ENCODE data around the gene ELMOD3.

Gene ELMOD3

DNA sequence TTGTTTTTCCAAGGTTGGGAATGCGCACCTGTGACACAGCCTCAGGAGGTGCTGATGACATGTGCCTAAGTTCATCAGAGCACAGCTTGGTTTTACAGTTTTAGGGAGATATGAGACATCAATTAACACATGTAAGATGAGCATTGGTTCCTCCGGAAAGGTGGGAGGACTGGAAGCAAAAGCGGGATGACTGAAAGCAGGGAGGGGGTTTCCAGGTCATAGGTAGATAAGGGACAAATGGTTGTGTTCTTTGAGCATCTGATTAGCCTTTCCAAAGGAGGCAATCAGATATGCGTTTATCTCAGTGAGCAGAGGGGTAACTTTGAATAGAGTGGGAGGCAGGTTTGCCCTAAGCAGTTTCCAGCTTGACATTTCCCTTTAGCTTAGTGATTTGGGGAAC is 29.3 kb downstream of the ELMOD3 start:
- Histone ChIP-seq H3K4ac (ENCODE audit: low read depth in 1 of 2, low read length in 2 of 2) (no peak overlapping the region), H2BK15ac (ENCODE audit: low read depth, poor library complexity, severe bottlenecking) (no peak overlapping the region), H3K18ac (ENCODE audit: low read depth in 1 of 2, low read length in 2 of 2) (no peak overlapping the region), H2AK5ac (ENCODE audit: low read length, severe bottlenecking) (no peak overlapping the region), H2BK120ac (ENCODE audit: low read depth, low read length) (no peak overlapping the region), H2BK12ac (ENCODE audit: low read length in 2 of 2) (no peak overlapping the region), H3K27ac (ENCODE audit: low read length, poor library complexity, severe bottlenecking) (no peak overlapping the region), H3K4me1 (ENCODE audit: control insufficient read depth, insufficient read depth, low read depth, low read length) (no peaks in the 10 kb centered on the region), H2BK5ac (ENCODE audit: low read depth, low read length, poor library complexity, severe bottlenecking) (no peak overlapping the region), H4K8ac (ENCODE audit: low read length) (no peak overlapping the region), H3K9me3 (ENCODE audit: control insufficient read depth, low read length) (peaks cover 8% of the 10 kb centered on the region), H3K27me3 (ENCODE audit: control insufficient read depth in 1 of 2, insufficient read depth in 1 of 2, low read length in 2 of 2) (no peaks in the 10 kb centered on the region), H3K79me1 (replicated peaks; ENCODE audit: low read length, poor library complexity, severe bottlenecking) (no peaks in the 10 kb centered on the region), H3K4me2 (ENCODE audit: low read length, poor library complexity, severe bottlenecking) (no peak overlapping the region), H3K36me3 (ENCODE audit: control insufficient read depth in 1 of 2, insufficient read depth in 2 of 2, low read depth in 1 of 2, low read length in 2 of 2) (peaks cover 26 to 74% of the 10 kb centered on the region in 2 experiments), H3K4me3 (ENCODE audit: insufficient read depth in 1 of 2, low read depth in 1 of 2, low read length in 2 of 2) (no peak overlapping the region), H3K14ac (ENCODE audit: low read length in 2 of 2) (no peak overlapping the region), H4K91ac (ENCODE audit: low read length) (no peak overlapping the region), H3K9ac (ENCODE audit: low read length) (no peak overlapping the region), H3K23ac (ENCODE audit: low read length in 2 of 2) (no peak overlapping the region), H2AFZ (ENCODE audit: low read depth, low read length) (no peak overlapping the region)
- no peak for DNase-seq
- WGBS: 64% methylated on average over 4 of the region's 4 CpGs

DNA sequence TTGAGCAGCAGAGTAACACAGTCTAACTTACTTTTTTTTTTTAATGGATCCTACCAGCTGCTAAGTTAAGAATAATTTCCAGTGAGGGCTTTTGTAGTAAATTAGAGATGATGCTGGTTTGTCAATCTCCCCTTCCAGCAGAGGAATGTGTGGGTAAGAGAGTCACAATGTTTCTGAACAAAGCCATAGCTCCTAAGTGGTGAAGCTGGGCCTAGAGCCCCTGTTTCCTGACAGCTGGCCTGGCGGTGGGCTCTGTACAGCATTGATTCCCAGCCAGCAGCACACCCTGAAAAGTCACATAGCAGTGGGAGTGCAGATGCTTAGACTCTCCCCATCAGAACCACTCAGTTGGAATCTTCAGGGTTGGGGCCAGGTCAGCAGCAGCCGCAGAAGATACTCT is 31.2 kb downstream of the ELMOD3 start:
- Histone ChIP-seq H3K27me3 (ENCODE audit: control insufficient read depth in 1 of 2, insufficient read depth in 1 of 2, low read length in 2 of 2) (no peaks in the 10 kb centered on the region), H2BK120ac (ENCODE audit: low read depth, low read length) (no peak overlapping the region), H3K4me2 (ENCODE audit: low read length, poor library complexity, severe bottlenecking) (no peak overlapping the region), H3K4ac (ENCODE audit: low read depth in 1 of 2, low read length in 2 of 2) (no peak overlapping the region), H2BK15ac (ENCODE audit: low read depth, poor library complexity, severe bottlenecking) (no peak overlapping the region), H2BK5ac (ENCODE audit: low read depth, low read length, poor library complexity, severe bottlenecking) (no peak overlapping the region), H2BK12ac (ENCODE audit: low read length in 2 of 2) (no peak overlapping the region), H4K91ac (ENCODE audit: low read length) (no peak overlapping the region), H3K27ac (ENCODE audit: low read length, poor library complexity, severe bottlenecking) (no peak overlapping the region), H4K8ac (ENCODE audit: low read length) (no peak overlapping the region), H3K36me3 (ENCODE audit: control insufficient read depth in 1 of 2, insufficient read depth in 2 of 2, low read depth in 1 of 2, low read length in 2 of 2) (peaks cover 38 to 76% of the 10 kb centered on the region in 2 experiments), H3K14ac (ENCODE audit: low read length in 2 of 2) (no peak overlapping the region), H3K23ac (ENCODE audit: low read length in 2 of 2) (no peak overlapping the region), H2AFZ (ENCODE audit: low read depth, low read length) (no peak overlapping the region), H3K4me1 (ENCODE audit: control insufficient read depth, insufficient read depth, low read depth, low read length) (no peaks in the 10 kb centered on the region), H3K9ac (ENCODE audit: low read length) (no peak overlapping the region), H3K18ac (ENCODE audit: low read depth in 1 of 2, low read length in 2 of 2) (no peak overlapping the region), H3K79me1 (replicated peaks; ENCODE audit: low read length, poor library complexity, severe bottlenecking) (no peaks in the 10 kb centered on the region), H3K9me3 (ENCODE audit: control insufficient read depth, low read length) (no peaks in the 10 kb centered on the region), H3K4me3 (ENCODE audit: insufficient read depth in 1 of 2, low read depth in 1 of 2, low read length in 2 of 2) (no peak overlapping the region), H2AK5ac (ENCODE audit: low read length, severe bottlenecking) (no peak overlapping the region)
- DNase-seq: no peak
- WGBS: 98% methylated on average over 2 of the region's 2 CpGs

DNA sequence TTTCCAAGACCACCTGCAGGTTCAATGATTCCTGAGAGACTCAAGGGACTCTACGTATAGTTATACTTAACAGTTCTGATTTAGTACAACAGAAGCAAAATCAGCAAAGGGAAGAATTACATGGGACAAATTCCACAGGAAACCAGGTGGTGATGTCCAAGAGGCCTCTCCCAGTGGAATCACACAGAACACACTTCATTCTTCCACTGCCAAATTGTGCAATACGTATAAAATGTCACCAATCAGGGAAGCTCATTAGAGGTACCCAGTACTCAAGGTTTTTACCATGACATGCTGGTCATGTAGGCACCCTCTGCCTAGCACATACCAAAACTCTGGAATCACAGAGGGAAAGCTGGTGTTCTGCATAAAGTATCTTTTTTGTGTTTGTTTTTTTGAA is 33.2 kb downstream of the ELMOD3 start:
- no peak overlapping the region for H2AFZ ChIP-seq (ENCODE audit: low read depth, low read length)
- no peak overlapping the region for H3K4me2 ChIP-seq (ENCODE audit: low read length, poor library complexity, severe bottlenecking)
- H3K27me3 ChIP-seq (ENCODE audit: control insufficient read depth in 1 of 2, insufficient read depth in 1 of 2, low read length in 2 of 2): no peaks in the 10 kb centered on the region
- no peak overlapping the region for H2BK120ac ChIP-seq (ENCODE audit: low read depth, low read length)
- H3K14ac ChIP-seq (ENCODE audit: low read length in 2 of 2): no peak overlapping the region
- no peak overlapping the region for H4K8ac ChIP-seq (ENCODE audit: low read length)
- no peak overlapping the region for H3K9ac ChIP-seq (ENCODE audit: low read length)
- no peak overlapping the region for H3K27ac ChIP-seq (ENCODE audit: low read length, poor library complexity, severe bottlenecking)
- H3K79me1 ChIP-seq (replicated peaks; ENCODE audit: low read length, poor library complexity, severe bottlenecking): no peaks in the 10 kb centered on the region
- H3K4me3 ChIP-seq (ENCODE audit: insufficient read depth in 1 of 2, low read depth in 1 of 2, low read length in 2 of 2): no peak overlapping the region
- no peaks in the 10 kb centered on the region for H3K9me3 ChIP-seq (ENCODE audit: control insufficient read depth, low read length)
- H2BK15ac ChIP-seq (ENCODE audit: low read depth, poor library complexity, severe bottlenecking): no peak overlapping the region
- no peak overlapping the region for H4K91ac ChIP-seq (ENCODE audit: low read length)
- H3K36me3 ChIP-seq (ENCODE audit: control insufficient read depth in 1 of 2, insufficient read depth in 2 of 2, low read depth in 1 of 2, low read length in 2 of 2): peaks cover 45 to 86% of the 10 kb centered on the region in 2 experiments
- WGBS: 100% methylated on average over 2 of the region's 2 CpGs
- H3K4me1 ChIP-seq (ENCODE audit: control insufficient read depth, insufficient read depth, low read depth, low read length): peaks cover 4% of the 10 kb centered on the region
- H2AK5ac ChIP-seq (ENCODE audit: low read length, severe bottlenecking): no peak overlapping the region
- no peak overlapping the region for H2BK5ac ChIP-seq (ENCODE audit: low read depth, low read length, poor library complexity, severe bottlenecking)
- H3K23ac ChIP-seq (ENCODE audit: low read length in 2 of 2): no peak overlapping the region
- no peak overlapping the region for H3K4ac ChIP-seq (ENCODE audit: low read depth in 1 of 2, low read length in 2 of 2)
- no peak overlapping the region for H3K18ac ChIP-seq (ENCODE audit: low read depth in 1 of 2, low read length in 2 of 2)
- no peak for DNase-seq
- H2BK12ac ChIP-seq (ENCODE audit: low read length in 2 of 2): no peak overlapping the region

DNA sequence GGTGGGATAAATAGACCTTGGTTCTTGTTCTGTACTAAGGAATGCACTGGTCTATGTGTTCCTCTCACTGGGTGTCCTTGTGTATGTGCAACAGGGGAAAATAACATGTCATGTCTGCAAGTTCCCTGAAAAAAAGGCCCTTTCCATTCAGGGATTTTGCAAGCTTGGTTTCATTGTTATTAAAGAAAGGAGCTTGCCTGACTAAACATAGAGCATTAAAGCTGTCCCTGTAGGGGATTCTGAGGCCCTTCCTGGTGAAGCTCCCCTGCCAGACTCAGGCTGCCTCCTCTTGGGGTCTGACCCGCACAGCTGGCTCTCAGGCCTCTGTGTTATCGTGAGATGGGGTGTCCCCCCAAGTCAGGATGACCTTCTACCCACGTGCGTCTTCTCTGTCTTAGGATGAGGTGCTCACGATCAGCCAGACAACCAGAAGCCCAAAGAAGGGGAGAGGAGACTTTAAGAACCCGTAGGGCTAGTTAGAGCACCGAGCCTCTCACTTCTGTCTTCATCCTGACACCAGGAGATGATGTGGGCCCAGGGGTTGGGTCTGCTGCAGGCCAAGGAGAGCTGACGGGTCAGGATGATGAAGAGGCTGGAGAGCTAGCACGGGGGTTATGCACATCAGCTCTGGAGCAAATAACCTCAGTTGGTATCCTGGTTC is 34.4 kb downstream of the ELMOD3 start:
- no peak overlapping the region for H3K4me3 ChIP-seq (ENCODE audit: insufficient read depth in 1 of 2, low read depth in 1 of 2, low read length in 2 of 2)
- H3K4ac ChIP-seq (ENCODE audit: low read depth in 1 of 2, low read length in 2 of 2): no peak overlapping the region
- no peak overlapping the region for H3K23ac ChIP-seq (ENCODE audit: low read length in 2 of 2)
- H2BK5ac ChIP-seq (ENCODE audit: low read depth, low read length, poor library complexity, severe bottlenecking): no peak overlapping the region
- no peak overlapping the region for H4K91ac ChIP-seq (ENCODE audit: low read length)
- no peaks in the 10 kb centered on the region for H3K9me3 ChIP-seq (ENCODE audit: control insufficient read depth, low read length)
- no peak overlapping the region for H3K4me2 ChIP-seq (ENCODE audit: low read length, poor library complexity, severe bottlenecking)
- no peak for DNase-seq
- no peaks in the 10 kb centered on the region for H3K79me1 ChIP-seq (replicated peaks; ENCODE audit: low read length, poor library complexity, severe bottlenecking)
- no peak overlapping the region for H2AK5ac ChIP-seq (ENCODE audit: low read length, severe bottlenecking)
- no peak overlapping the region for H2BK120ac ChIP-seq (ENCODE audit: low read depth, low read length)
- H4K8ac ChIP-seq (ENCODE audit: low read length): no peak overlapping the region
- no peak overlapping the region for H2BK15ac ChIP-seq (ENCODE audit: low read depth, poor library complexity, severe bottlenecking)
- H3K9ac ChIP-seq (ENCODE audit: low read length): no peak overlapping the region
- H3K27ac ChIP-seq (ENCODE audit: low read length, poor library complexity, severe bottlenecking): no peak overlapping the region
- H3K18ac ChIP-seq (ENCODE audit: low read depth in 1 of 2, low read length in 2 of 2): no peak overlapping the region
- H2BK12ac ChIP-seq (ENCODE audit: low read length in 2 of 2): no peak overlapping the region
- 95% methylated on average over 9 of the region's 9 CpGs for WGBS
- no peak overlapping the region for H2AFZ ChIP-seq (ENCODE audit: low read depth, low read length)
- H3K4me1 ChIP-seq (ENCODE audit: control insufficient read depth, insufficient read depth, low read depth, low read length): peaks cover 7% of the 10 kb centered on the region
- H3K36me3 ChIP-seq (ENCODE audit: control insufficient read depth in 1 of 2, insufficient read depth in 2 of 2, low read depth in 1 of 2, low read length in 2 of 2): peaks cover 48 to 82% of the 10 kb centered on the region in 2 experiments
- no peaks in the 10 kb centered on the region for H3K27me3 ChIP-seq (ENCODE audit: control insufficient read depth in 1 of 2, insufficient read depth in 1 of 2, low read length in 2 of 2)
- no peak overlapping the region for H3K14ac ChIP-seq (ENCODE audit: low read length in 2 of 2)
